HepG2 (cell line): ENCODE data around the gene PAQR3. TPM values are rescaled to one million over a fixed set of nuclear protein-coding genes. Genes with fewer than 3 reads are reported as not detected.
"Not testable (repeated sequence)": the region's sequence is repeated elsewhere in the genome, so short reads cannot be mapped to it uniquely, and the experiment has no call there.

Experiments used
- ATAC-seq: fragments of 200-7000 bp; cut with Tn5 transposase; 3 replicates; pipeline ENCODE4 v1.9.1; 2020; ENCODE audit warnings: mild to moderate bottlenecking, moderate library complexity
- BruUV-seq: library from RNA; stranded (reverse); fragments of 400-500 nt; replicated peaks from 2 replicates; lab custom pipeline; 2021; lab: Mats Ljungman, UMichigan
- CTCF ChIA-PET: fragments of 300-600 bp; formaldehyde crosslinking; extraction: SDS; loops from one replicate; lab custom pipeline; 2021; ENCODE audit warnings: low total read pairs, inconsistent platforms, low intra/inter-chr PET ratio; lab: Yijun Ruan, JAX
- POLR2A ChIA-PET: fragments of 350-600 bp; sonication (Branson Sonifier 250); formaldehyde crosslinking; loops from one replicate; lab custom pipeline; 2020; ENCODE audit warnings: antibody characterized with exemption, inconsistent platforms; lab: Yijun Ruan, JAX
- DNase-seq: peaks from one replicate; pipeline ENCODE4 v3.0.0-alpha.2; 2015; ENCODE audit warnings: low spot score
- FAIRE-seq: peaks from 3 replicates; lab custom pipeline; 2011; peaks lifted over from hg19 to GRCh38; lab: Jason Lieb, UNC
- H2AFZ ChIP-seq: one replicate; pipeline ENCODE4 v1.6.1; 2011; ENCODE audit warnings: low read length, inconsistent platforms
- H3K27ac ChIP-seq: fragments of 300-600 bp; 3 replicates; pipeline ENCODE4 v1.8.0; 2011; ENCODE audit warnings: mixed run types, mild to moderate bottlenecking, mixed read lengths, low read length, inconsistent platforms; ENCODE audit not compliant: insufficient read depth; ENCODE audit errors: extremely low read length
- H3K27me3 ChIP-seq, 2 experiments: fragments of 200-600 bp in 1 of 2; 2 replicates in 1 of 2; 3 replicates in 1 of 2; pipeline versions ENCODE4 v1.6.0 to v1.8.0; 2011; ENCODE audit warnings: low read length in 2 of 2, mild to moderate bottlenecking in 2 of 2, moderate library complexity in 2 of 2, inconsistent platforms in 1 of 2; ENCODE audit not compliant: insufficient read depth in 2 of 2, control insufficient read depth in 1 of 2
- H3K36me3 ChIP-seq, 2 experiments: fragments of 200-600 bp in 1 of 2; replicated peaks in 1 of 2; 2 replicates in 1 of 2; 3 replicates in 1 of 2; pipeline versions ENCODE4 v1.5.1 to v1.8.0; 2011; ENCODE audit warnings: low read length in 2 of 2, inconsistent platforms in 1 of 2; ENCODE audit not compliant: insufficient read depth in 2 of 2, control insufficient read depth in 1 of 2
- H3K4me1 ChIP-seq: 2 replicates; pipeline ENCODE4 v1.5.1; 2012; ENCODE audit warnings: low read length, inconsistent platforms; ENCODE audit not compliant: insufficient read depth
- H3K4me2 ChIP-seq: 2 replicates; pipeline ENCODE4 v1.6.0; 2011; ENCODE audit warnings: low read depth, low read length, inconsistent platforms
- H3K4me3 ChIP-seq, 3 experiments: fragments of 200-600 bp in 1 of 3; sonication (generic), shearing (Covaris generic) in 1 of 3; replicated peaks in 1 of 3; 2 replicates each; pipeline ENCODE4 v1.5.1; 2011 to 2016; ENCODE audit warnings: low read length in 3 of 3, inconsistent platforms in 2 of 3, low read depth in 2 of 3, mild to moderate bottlenecking in 2 of 3, control low read depth in 1 of 3, mixed read lengths in 1 of 3; ENCODE audit not compliant: insufficient read depth in 1 of 3
- H3K79me2 ChIP-seq: one replicate; pipeline ENCODE4 v1.6.1; 2011; ENCODE audit warnings: low read length, inconsistent platforms; ENCODE audit not compliant: insufficient read depth
- H3K9ac ChIP-seq: 2 replicates; pipeline ENCODE4 v1.6.0; 2011; ENCODE audit warnings: mild to moderate bottlenecking, low read depth, low read length, inconsistent platforms; ENCODE audit not compliant: insufficient read depth
- H3K9me3 ChIP-seq: 2 replicates; pipeline ENCODE4 v1.5.1; 2012; ENCODE audit warnings: mild to moderate bottlenecking, low read length
- H4K20me1 ChIP-seq: 2 replicates; pipeline ENCODE4 v1.6.0; 2011; ENCODE audit warnings: inconsistent platforms, mild to moderate bottlenecking, low read length, moderate library complexity; ENCODE audit not compliant: insufficient read depth
- EED ChIP-seq: sonication (generic); formaldehyde crosslinking; IDR thresholded peaks from 2 replicates; pipeline ENCODE4 v1.5.0; 2020; ENCODE audit warnings: mild to moderate bottlenecking, missing genetic modification reagents
- HNRNPH1 ChIP-seq: fragments of 200-400 bp; formaldehyde crosslinking; optimal IDR thresholded peaks from 2 replicates; pipeline ENCODE3; 2017; ENCODE audit warnings: mild to moderate bottlenecking, low read depth, low read length
- MIXL1 ChIP-seq: IDR thresholded peaks from 2 replicates; pipeline ENCODE4 v1.6.1; 2016
- TOE1 ChIP-seq: sonication (generic); formaldehyde crosslinking; IDR thresholded peaks from 2 replicates; pipeline ENCODE4 v1.4.0; 2020; ENCODE audit warnings: mild to moderate bottlenecking, missing genetic modification reagents
- WGBS: methylation state at CpG from one replicate; pipeline ENCODE4 v1.1.6; 2017; ENCODE audit warnings: low lambda C conversion rate; 5-methylcytosine and 5-hydroxymethylcytosine counted together
- in situ Hi-C: cut with HindIII; loops from 2 replicates; pipeline ENCODE4 v1.10.0; 2017; ENCODE audit warnings: low pct_unique_long_range_greater_than_20kb; ENCODE audit not compliant: extremely low pct_ligation_motif_present
- intact Hi-C: fragments of 100-400 bp; cut with micrococcal nuclease; formaldehyde crosslinking; loops from one replicate; pipeline ENCODE4 v1.10.0; 2022; ENCODE audit not compliant: unreplicated experiment
- polyA plus RNA-seq, 8 experiments: library from polyadenylated mRNA; depleted of rRNA in 3 of 8; stranded (reverse) in 7 of 8; unstranded in 1 of 8; fragments of >200 nt; fragmentation: Illumina TruSeq in 4 of 8; extraction: Trizol in 4 of 8; gene quantifications; 2 replicates each; pipeline versions ENCODE4 v1.2.1 to v1.2.3, GENCODE V29; 2011 to 2016; ENCODE audit warnings: low read depth in 4 of 8, missing spikeins in 1 of 8, mixed read lengths in 1 of 8; ENCODE audit not compliant: insufficient read depth in 1 of 8
- total RNA-seq, 5 experiments: library from RNA; depleted of rRNA; stranded (reverse); fragments of >200 nt; fragmentation: Illumina TruSeq; extraction: Trizol; gene quantifications; 2 replicates each; pipeline ENCODE4 v1.2.3, GENCODE V29; 2016; ENCODE audit warnings: low read depth in 1 of 5
- TF ChIP-seq, protein P1 (sequence below): sonication (generic); formaldehyde crosslinking; IDR thresholded peaks from 2 replicates; pipeline ENCODE4 v1.4.0; 2020; ENCODE audit warnings: missing genetic modification reagents, mild to moderate bottlenecking, borderline replicate concordance
- TF ChIP-seq, protein P2 (sequence below): sonication (generic); formaldehyde crosslinking; IDR thresholded peaks from 2 replicates; pipeline ENCODE4 v1.9.0; 2021; ENCODE audit warnings: missing genetic modification reagents, borderline replicate concordance
- TF ChIP-seq, protein P3 (sequence below): IDR thresholded peaks from 2 replicates; pipeline ENCODE4 v1.6.1; 2012; ENCODE audit warnings: low read depth, low read length, improper control_type of control experiment

PAQR3 gene
- total and polyA plus RNA-seq, 2 of the 13 experiments (the other 11 are each of a cell fraction or from before 2014, with no cell fraction given) = 9.9 to 13.6 TPM

DNA sequence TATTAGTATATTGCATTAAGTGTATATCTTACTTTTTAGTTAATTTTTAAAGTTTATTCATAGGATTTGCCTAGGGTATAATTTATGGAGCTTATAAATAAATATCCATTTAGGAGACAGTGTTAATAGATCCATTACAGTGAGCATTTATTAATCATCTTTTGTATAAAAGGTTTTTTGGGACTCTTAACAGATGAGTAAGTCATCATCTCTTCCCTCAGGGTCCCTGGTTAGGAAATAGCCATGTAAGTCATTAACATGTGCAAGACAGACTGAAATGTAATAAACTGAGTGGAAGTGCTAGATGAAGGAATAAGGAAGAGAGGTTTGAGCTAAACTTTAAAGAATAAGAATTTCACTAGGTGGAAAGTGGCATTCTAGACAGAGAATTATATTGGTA, 69.2 kb downstream of the PAQR3 start (continued):
- TF ChIP-seq, protein P1, sequence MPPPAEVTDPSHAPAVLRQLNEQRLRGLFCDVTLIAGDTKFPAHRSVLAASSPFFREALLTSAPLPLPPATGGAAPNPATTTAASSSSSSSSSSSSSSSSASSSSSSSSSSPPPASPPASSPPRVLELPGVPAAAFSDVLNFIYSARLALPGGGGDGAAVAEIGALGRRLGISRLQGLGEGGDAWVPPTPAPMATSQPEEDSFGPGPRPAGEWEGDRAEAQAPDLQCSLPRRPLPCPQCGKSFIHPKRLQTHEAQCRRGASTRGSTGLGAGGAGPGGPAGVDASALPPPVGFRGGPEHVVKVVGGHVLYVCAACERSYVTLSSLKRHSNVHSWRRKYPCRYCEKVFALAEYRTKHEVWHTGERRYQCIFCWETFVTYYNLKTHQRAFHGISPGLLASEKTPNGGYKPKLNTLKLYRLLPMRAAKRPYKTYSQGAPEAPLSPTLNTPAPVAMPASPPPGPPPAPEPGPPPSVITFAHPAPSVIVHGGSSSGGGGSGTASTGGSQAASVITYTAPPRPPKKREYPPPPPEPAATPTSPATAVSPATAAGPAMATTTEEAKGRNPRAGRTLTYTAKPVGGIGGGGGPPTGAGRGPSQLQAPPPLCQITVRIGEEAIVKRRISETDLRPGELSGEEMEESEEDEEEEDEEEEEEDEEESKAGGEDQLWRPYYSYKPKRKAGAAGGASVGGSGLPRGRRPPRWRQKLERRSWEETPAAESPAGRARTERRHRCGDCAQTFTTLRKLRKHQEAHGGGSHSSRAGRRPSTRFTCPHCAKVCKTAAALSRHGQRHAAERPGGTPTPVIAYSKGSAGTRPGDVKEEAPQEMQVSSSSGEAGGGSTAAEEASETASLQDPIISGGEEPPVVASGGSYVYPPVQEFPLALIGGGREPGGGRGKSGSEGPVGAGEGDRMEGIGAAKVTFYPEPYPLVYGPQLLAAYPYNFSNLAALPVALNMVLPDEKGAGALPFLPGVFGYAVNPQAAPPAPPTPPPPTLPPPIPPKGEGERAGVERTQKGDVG = no peak
- TF ChIP-seq, protein P2, sequence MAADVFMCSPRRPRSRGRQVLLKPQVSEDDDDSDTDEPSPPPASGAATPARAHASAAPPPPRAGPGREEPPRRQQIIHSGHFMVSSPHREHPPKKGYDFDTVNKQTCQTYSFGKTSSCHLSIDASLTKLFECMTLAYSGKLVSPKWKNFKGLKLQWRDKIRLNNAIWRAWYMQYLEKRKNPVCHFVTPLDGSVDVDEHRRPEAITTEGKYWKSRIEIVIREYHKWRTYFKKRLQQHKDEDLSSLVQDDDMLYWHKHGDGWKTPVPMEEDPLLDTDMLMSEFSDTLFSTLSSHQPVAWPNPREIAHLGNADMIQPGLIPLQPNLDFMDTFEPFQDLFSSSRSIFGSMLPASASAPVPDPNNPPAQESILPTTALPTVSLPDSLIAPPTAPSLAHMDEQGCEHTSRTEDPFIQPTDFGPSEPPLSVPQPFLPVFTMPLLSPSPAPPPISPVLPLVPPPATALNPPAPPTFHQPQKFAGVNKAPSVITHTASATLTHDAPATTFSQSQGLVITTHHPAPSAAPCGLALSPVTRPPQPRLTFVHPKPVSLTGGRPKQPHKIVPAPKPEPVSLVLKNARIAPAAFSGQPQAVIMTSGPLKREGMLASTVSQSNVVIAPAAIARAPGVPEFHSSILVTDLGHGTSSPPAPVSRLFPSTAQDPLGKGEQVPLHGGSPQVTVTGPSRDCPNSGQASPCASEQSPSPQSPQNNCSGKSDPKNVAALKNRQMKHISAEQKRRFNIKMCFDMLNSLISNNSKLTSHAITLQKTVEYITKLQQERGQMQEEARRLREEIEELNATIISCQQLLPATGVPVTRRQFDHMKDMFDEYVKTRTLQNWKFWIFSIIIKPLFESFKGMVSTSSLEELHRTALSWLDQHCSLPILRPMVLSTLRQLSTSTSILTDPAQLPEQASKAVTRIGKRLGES (CRISPR knock-in tag) = no peak
- TF ChIP-seq MIXL1 (CRISPR knock-in tag) = no peak
- no peak for TF ChIP-seq TOE1 (CRISPR knock-in tag)
- TF ChIP-seq EED (CRISPR knock-in tag) = no peak
- TF ChIP-seq HNRNPH1 = no peak
- TF ChIP-seq, protein P3, sequence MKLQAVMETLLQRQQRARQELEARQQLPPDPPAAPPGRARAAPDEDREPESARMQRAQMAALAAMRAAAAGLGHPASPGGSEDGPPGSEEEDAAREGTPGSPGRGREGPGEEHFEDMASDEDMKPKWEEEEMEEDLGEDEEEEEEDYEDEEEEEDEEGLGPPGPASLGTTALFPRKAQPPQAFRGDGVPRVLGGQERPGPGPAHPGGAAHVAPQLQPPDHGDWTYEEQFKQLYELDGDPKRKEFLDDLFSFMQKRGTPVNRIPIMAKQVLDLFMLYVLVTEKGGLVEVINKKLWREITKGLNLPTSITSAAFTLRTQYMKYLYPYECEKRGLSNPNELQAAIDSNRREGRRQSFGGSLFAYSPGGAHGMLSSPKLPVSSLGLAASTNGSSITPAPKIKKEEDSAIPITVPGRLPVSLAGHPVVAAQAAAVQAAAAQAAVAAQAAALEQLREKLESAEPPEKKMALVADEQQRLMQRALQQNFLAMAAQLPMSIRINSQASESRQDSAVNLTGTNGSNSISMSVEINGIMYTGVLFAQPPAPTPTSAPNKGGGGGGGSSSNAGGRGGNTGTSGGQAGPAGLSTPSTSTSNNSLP = no peak

DNA sequence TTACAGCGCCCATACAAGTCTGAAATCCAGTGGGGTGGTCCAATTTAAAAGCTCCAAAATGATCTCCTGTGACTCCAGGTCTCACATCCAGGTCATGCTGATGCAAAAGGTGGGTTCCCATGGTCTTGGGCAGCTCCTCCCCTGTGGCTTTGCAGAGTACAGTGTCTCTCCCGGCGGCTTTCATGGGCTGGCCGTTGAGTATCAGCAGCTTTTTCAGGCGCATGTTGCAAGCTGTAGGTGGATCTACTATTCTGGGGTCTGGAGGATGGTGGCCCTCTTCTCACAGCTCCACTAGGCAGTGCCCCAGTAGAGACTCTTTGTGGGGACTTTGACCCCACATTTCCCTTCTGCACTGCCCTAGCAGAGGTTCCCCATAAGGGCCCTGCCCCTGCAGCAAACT, 70.5 kb downstream of the PAQR3 start:
- H3K27me3 ChIP-seq, CTCF ChIA-PET, H3K4me3 ChIP-seq, H3K79me2 ChIP-seq, H4K20me1 ChIP-seq, H3K4me2 ChIP-seq, H2AFZ ChIP-seq, H3K27ac ChIP-seq, ATAC-seq, H3K4me1 ChIP-seq, FAIRE-seq, BruUV-seq, DNase-seq, H3K9me3 ChIP-seq, H3K9ac ChIP-seq, POLR2A ChIA-PET: not testable (repeated sequence)
- peaks cover 3 to 24% of the 10 kb centered on the region in 2 experiments; a peak in 3 of 5 replicates for H3K36me3 ChIP-seq
- WGBS = 88% methylated on average over 1 of the region's 5 CpGs
- intact Hi-C loops (loop anchor here (10.0 kb wide), 1 partner anchor 914 kb away; no protein-coding TSS in a partner anchor), in situ Hi-C loops (loop anchor here (25.0 kb wide), 1 partner anchor 906 kb away; no protein-coding TSS in a partner anchor)
